CD14-positive monocyte (primary cell): Measurements from ENCODE around the gene GAS7. TPM values are rescaled to one million over a fixed set of nuclear protein-coding genes. Genes with fewer than 3 reads are reported as not detected.

Experiments
- DNase-seq, 3 donors: peaks; one replicate each; pipeline ENCODE4 v3.0.0-alpha.2; 2011 to 2022
- H2AFZ ChIP-seq: 2 replicates; pipeline ENCODE4 v1.6.0; 2012; ENCODE audit warnings: mild to moderate bottlenecking, low read depth, low read length, inconsistent platforms; ENCODE audit not compliant: insufficient read depth, poor library complexity, severe bottlenecking
- H3K27ac ChIP-seq, 2 donors: 1 replicate in 1 of 2; 2 replicates in 1 of 2; pipeline ENCODE4 v1.5.1; 2012 to 2013; ENCODE audit warnings: low read length in 2 of 2, control low read depth in 1 of 2, inconsistent platforms in 1 of 2, low read depth in 1 of 2, mild to moderate bottlenecking in 1 of 2
- H3K27me3 ChIP-seq, 2 donors: one replicate each; pipeline versions ENCODE4 v1.6.0 to v1.6.1; 2011 to 2013; ENCODE audit warnings: low read length in 2 of 2; ENCODE audit not compliant: control insufficient read depth in 2 of 2, insufficient read depth in 2 of 2
- H3K36me3 ChIP-seq, 2 donors: replicated peaks in 1 of 2; 1 replicate in 1 of 2; 2 replicates in 1 of 2; pipeline versions ENCODE4 v1.5.1 to v1.6.1; 2012 to 2013; ENCODE audit warnings: low read length in 2 of 2, control low read depth in 1 of 2, inconsistent platforms in 1 of 2, mild to moderate bottlenecking in 1 of 2; ENCODE audit not compliant: insufficient read depth in 2 of 2, control insufficient read depth in 1 of 2
- H3K4me1 ChIP-seq, 2 donors: 1 replicate in 1 of 2; 2 replicates in 1 of 2; pipeline versions ENCODE4 v1.5.1 to v1.6.1; 2012 to 2013; ENCODE audit warnings: low read length in 2 of 2, control low read depth in 1 of 2, inconsistent platforms in 1 of 2, mild to moderate bottlenecking in 1 of 2, moderate library complexity in 1 of 2; ENCODE audit not compliant: insufficient read depth in 2 of 2, control insufficient read depth in 1 of 2
- H3K4me2 ChIP-seq: replicated peaks from 2 replicates; pipeline ENCODE3; 2012; ENCODE audit warnings: low read length, moderate library complexity, mild to moderate bottlenecking; ENCODE audit not compliant: poor library complexity, severe bottlenecking; ENCODE audit errors: extremely low read depth
- H3K4me3 ChIP-seq, 3 experiments: fragments of 200-600 bp in 1 of 3; sonication (generic) in 1 of 3; replicated peaks in 1 of 3; 1 replicate in 2 of 3; 2 replicates in 1 of 3; pipeline ENCODE4 v1.5.1; 2011 to 2013; ENCODE audit warnings: low read length in 3 of 3, mild to moderate bottlenecking in 3 of 3, control low read depth in 2 of 3, low read depth in 2 of 3, inconsistent platforms in 1 of 3, moderate library complexity in 1 of 3
- H3K79me2 ChIP-seq: 2 replicates; pipeline ENCODE4 v1.6.0; 2012; ENCODE audit warnings: mild to moderate bottlenecking, control low read depth, inconsistent platforms, low read length, moderate library complexity; ENCODE audit not compliant: insufficient read depth
- H3K9ac ChIP-seq: 2 replicates; pipeline ENCODE4 v1.6.0; 2017; ENCODE audit warnings: low read length, mild to moderate bottlenecking; ENCODE audit not compliant: insufficient read depth, poor library complexity, severe bottlenecking
- H3K9me3 ChIP-seq, 2 donors: replicated peaks in 1 of 2; 1 replicate in 1 of 2; 2 replicates in 1 of 2; pipeline versions ENCODE4 v1.5.1 to v1.6.1; 2012 to 2013; ENCODE audit warnings: low read length in 2 of 2, control low read depth in 1 of 2; ENCODE audit not compliant: control insufficient read depth in 1 of 2, insufficient read depth in 1 of 2
- H4K20me1 ChIP-seq: 2 replicates; pipeline ENCODE4 v1.6.0; 2012; ENCODE audit warnings: mild to moderate bottlenecking, low read length, control low read depth, moderate library complexity; ENCODE audit not compliant: insufficient read depth
- H3K27ac Mint-ChIP-seq, 7 donors: one replicate each; pipeline ENCODE4 v1.8.0; 2020; ENCODE audit warnings: mild to moderate bottlenecking in 7 of 7, mixed read lengths in 7 of 7, moderate library complexity in 6 of 7, inconsistent platforms in 2 of 7
- H3K27me3 Mint-ChIP-seq, 3 donors: one replicate each; pipeline ENCODE4 v1.8.0; 2021 to 2022; ENCODE audit warnings: low read depth in 3 of 3, mild to moderate bottlenecking in 3 of 3, mixed read lengths in 3 of 3, moderate library complexity in 3 of 3, inconsistent platforms in 1 of 3
- H3K36me3 Mint-ChIP-seq, 2 donors: one replicate each; pipeline ENCODE4 v1.8.0; 2020; ENCODE audit warnings: mixed read lengths in 2 of 2, inconsistent platforms in 1 of 2, mild to moderate bottlenecking in 1 of 2
- H3K4me1 Mint-ChIP-seq: one replicate; pipeline ENCODE4 v1.8.0; 2020; ENCODE audit warnings: mild to moderate bottlenecking, mixed read lengths
- H3K4me3 Mint-ChIP-seq, 2 donors: one replicate each; pipeline ENCODE4 v1.8.0; 2020; ENCODE audit warnings: mild to moderate bottlenecking in 2 of 2, mixed read lengths in 2 of 2, moderate library complexity in 1 of 2
- H3K9me3 Mint-ChIP-seq, 7 donors: one replicate each; pipeline ENCODE4 v1.8.0; 2020 to 2022; ENCODE audit warnings: mixed read lengths in 7 of 7, mild to moderate bottlenecking in 6 of 7, moderate library complexity in 6 of 7, inconsistent platforms in 2 of 7
- CTCF ChIP-seq: fragments of 200-600 bp; IDR thresholded peaks from one replicate; pipeline ENCODE4 v1.8.0; 2022; ENCODE audit warnings: antibody characterized with exemption, mild to moderate bottlenecking
- WGBS: methylation state at CpG from one replicate; pipeline ENCODE4 v1.1.5; 2013; ENCODE audit warnings: missing lambda C conversion rate; ENCODE audit not compliant: insufficient coverage; 5-methylcytosine and 5-hydroxymethylcytosine counted together
- intact Hi-C, 2 donors: fragments of 100-400 bp; cut with micrococcal nuclease; formaldehyde crosslinking; loops; one replicate each; pipeline versions ENCODE4 v1.15.0 to v1.15.1; 2023
- polyA plus RNA-seq, 3 donors: library from polyadenylated mRNA; depleted of rRNA in 1 of 3; unstranded in 2 of 3; stranded (reverse) in 1 of 3; fragments of 300-500 nt in 2 of 3; fragments of >200 nt in 1 of 3; fragmentation: Illumina TruSeq in 2 of 3; gene quantifications; 1 replicate in 2 of 3; 2 replicates in 1 of 3; pipeline ENCODE4 v1.2.3, GENCODE V29; 2012 to 2021

The GAS7 gene
- polyA plus RNA-seq, 3 donors, result 53.1 to 91.9 (median 66.6) TPM

DNA sequence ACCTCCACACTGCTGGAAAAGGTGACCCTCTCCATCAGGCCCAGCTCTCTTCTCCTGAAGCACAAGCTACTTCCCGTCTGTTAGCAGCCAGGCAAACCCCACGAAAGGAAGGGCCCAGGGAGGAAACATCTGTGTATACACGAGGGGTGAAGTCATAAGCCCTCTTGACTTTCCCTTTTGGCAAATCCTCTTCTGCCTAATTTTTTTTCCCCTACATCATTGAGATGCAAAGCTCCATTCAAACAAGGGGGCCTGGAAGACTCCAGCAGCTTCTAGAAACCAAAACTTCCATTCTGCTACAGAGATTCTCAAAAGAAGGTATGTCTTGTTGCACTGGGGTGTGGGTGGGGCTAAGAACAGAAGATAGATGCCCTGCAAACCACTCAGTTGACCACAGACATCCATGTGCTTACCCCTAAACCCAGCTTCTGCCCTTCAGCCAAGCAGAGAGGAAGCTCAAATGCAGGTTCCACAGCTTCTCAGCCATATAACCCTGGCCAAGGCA is 147.8 kb downstream of the GAS7 start:
- Histone ChIP-seq H3K27ac (peak overlapping the region; percentile 60 to 83), H3K27me3 (no peaks in the 10 kb centered on the region), H3K36me3 (no peaks in the 10 kb centered on the region), H3K4me1 (peaks cover 52 to 63% of the 10 kb centered on the region in 2 donors), H2AFZ (no peak overlapping the region), H3K4me3 (peak overlapping the region in 1 of 3 experiments; percentile 31), H3K4me2 (peak overlapping the region; percentile 46), H4K20me1 (peaks cover 41% of the 10 kb centered on the region), H3K79me2 (peaks cover 54% of the 10 kb centered on the region), H3K9ac (peak overlapping the region; percentile 46), H3K9me3 (no peaks in the 10 kb centered on the region)
- TF ChIP-seq CTCF, result no peak
- intact Hi-C loops, result no loop called here
- Mint-ChIP-seq H3K36me3 (peaks cover 5 to 14% of the 10 kb centered on the region in 2 donors), H3K27ac (peak overlapping the region; percentile 79 to 97 (median 90)), H3K27me3 (peaks cover 0 to 2% (median 2%) of the 10 kb centered on the region in 3 donors), H3K4me1 (peaks cover 61% of the 10 kb centered on the region), H3K4me3 (peak overlapping the region; percentile 32 to 51), H3K9me3 (no peaks in the 10 kb centered on the region)
- no CpG with 5 or more reads among the region's 3 CpGs for WGBS
- peak; percentile 66 to 90 (median 73) for DNase-seq

- Histone ChIP-seq H3K27me3 (no peaks in the 10 kb centered on the region), H3K36me3 (no peaks in the 10 kb centered on the region), H3K9me3 (no peaks in the 10 kb centered on the region), H2AFZ (no peak overlapping the region), H3K79me2 (peaks cover 46% of the 10 kb centered on the region), H3K4me3 (no peak overlapping the region), H3K9ac (no peak overlapping the region), H3K4me2 (no peak overlapping the region), H3K27ac (peak overlapping the region; percentile 24 to 69), H3K4me1 (peaks cover 52 to 63% of the 10 kb centered on the region in 2 donors), H4K20me1 (peaks cover 31% of the 10 kb centered on the region)
- H3K27me3 Mint-ChIP-seq, result peaks cover 0 to 2% (median 2%) of the 10 kb centered on the region in 3 donors
- H3K4me3 Mint-ChIP-seq, result no peak overlapping the region
- TF ChIP-seq CTCF, result no peak
- H3K9me3 Mint-ChIP-seq, result no peaks in the 10 kb centered on the region
- H3K36me3 Mint-ChIP-seq, result peaks cover 7 to 8% of the 10 kb centered on the region in 2 donors
- intact Hi-C loops, result no loop called here
- H3K4me1 Mint-ChIP-seq, result peaks cover 62% of the 10 kb centered on the region
- peak in 1 of 3 donors; percentile 47 for DNase-seq
- peak overlapping the region; percentile 31 to 78 (median 70) for H3K27ac Mint-ChIP-seq
- 54% methylated on average over 4 of the region's 7 CpGs for WGBS
These were observed 149.6 kb downstream of the GAS7 start for GRCh38 chr17:10048629-10049350.
